ENCODE data around the gene MARCO.

GRCh38 chr2:119005555-119005954, 63.6 kb downstream of the MARCO start:
- TF ChIP-seq CTCF (IDR thresholded peaks at IDR 0.05) (no peak), POLR2A (IDR thresholded peaks at IDR 0.05) (no peak)
